ENCODE measurements around the gene PPARA. TPM values are rescaled to one million over a fixed set of nuclear protein-coding genes. Genes with fewer than 3 reads are reported as not detected.

The PPARA gene
- total RNA-seq, 1 experiment from 2014 or later: 7.7 TPM

GRCh38 chr22:46145361-46145851 lies 4.9 kb upstream of the PPARA start:
- Histone ChIP-seq H3K27ac (ENCODE audit: low read length) (no peak overlapping the region), H2AFZ (ENCODE audit: low read length) (no peak overlapping the region), H3F3A (ENCODE audit: low read length, unreplicated experiment) (no peaks in the 10 kb centered on the region), H3K27me3 (ENCODE audit: low read length) (0 out of 2 replicates have a peak, but pooled peaks cover 4% of the 10 kb centered on the region), H3K79me2 (ENCODE audit: low read length) (no peaks in the 10 kb centered on the region), H3K4me2 (ENCODE audit: low read length) (no peak overlapping the region), H3K4me1 (ENCODE audit: insufficient read depth, low read length) (no peaks in the 10 kb centered on the region; the same call in 1 of the 2 replicates), H3K4me3 (ENCODE audit: low read length) (no peak overlapping the region), H3K9me2 (replicated peaks; ENCODE audit: low read length) (no peaks in the 10 kb centered on the region), H3K36me3 (ENCODE audit: low read depth, low read length) (no peaks in the 10 kb centered on the region), H4K20me1 (ENCODE audit: low read length) (no peaks in the 10 kb centered on the region), H3K9me3 (ENCODE audit: low read length) (no peaks in the 10 kb centered on the region), H3K9ac (ENCODE audit: low read length) (no peak overlapping the region)
- ChIA-PET CTCF (no interaction called here), POLR2A (ENCODE audit: unreplicated experiment) (no interaction called here)
- TF ChIP-seq EZH2 (IDR thresholded peaks at IDR 0.05; ENCODE audit: low read length, unreplicated experiment) (no peak), CTCF (conservative IDR thresholded peaks at IDR 0.05; ENCODE audit: low read depth, low read length) (no peak), EZH2phosphoT487 (IDR thresholded peaks at IDR 0.05; ENCODE audit: borderline replicate concordance, low read length) (no peak)
- no peak for ATAC-seq
- intact Hi-C loops (cut with micrococcal nuclease): loop anchor here (5.0 kb wide), 1 partner anchor 107 kb away; the partner anchor contains the start of gene CDPF1
- DNase-seq: no peak
- no TSS peak for BruUV-seq (replicated peaks)

GRCh38 chr22:46145896-46146295 lies 4.4 kb upstream of the PPARA start:
- Histone ChIP-seq H3F3A (ENCODE audit: low read length, unreplicated experiment) (no peaks in the 10 kb centered on the region), H4K20me1 (ENCODE audit: low read length) (no peaks in the 10 kb centered on the region), H3K4me2 (ENCODE audit: low read length) (no peak overlapping the region), H3K4me1 (ENCODE audit: insufficient read depth, low read length) (no peaks in the 10 kb centered on the region; the same call in 1 of the 2 replicates), H3K27ac (ENCODE audit: low read length) (no peak overlapping the region), H3K79me2 (ENCODE audit: low read length) (no peaks in the 10 kb centered on the region), H3K36me3 (ENCODE audit: low read depth, low read length) (no peaks in the 10 kb centered on the region), H3K27me3 (ENCODE audit: low read length) (0 out of 2 replicates have a peak, but pooled peaks cover 4% of the 10 kb centered on the region), H3K9me2 (replicated peaks; ENCODE audit: low read length) (no peaks in the 10 kb centered on the region), H3K9me3 (ENCODE audit: low read length) (no peaks in the 10 kb centered on the region), H2AFZ (ENCODE audit: low read length) (no peak overlapping the region), H3K4me3 (ENCODE audit: low read length) (no peak overlapping the region), H3K9ac (ENCODE audit: low read length) (no peak overlapping the region)
- CTCF ChIA-PET: no interaction called here
- intact Hi-C loops (cut with micrococcal nuclease): loop anchor here (5.0 kb wide), 1 partner anchor 106 kb away; the partner anchor contains the start of gene CDPF1
- no TSS peak for BruUV-seq (replicated peaks)
- no peak for ATAC-seq
- no peak for DNase-seq
- TF ChIP-seq CTCF (conservative IDR thresholded peaks at IDR 0.05; ENCODE audit: low read depth, low read length) (no peak), EZH2phosphoT487 (IDR thresholded peaks at IDR 0.05; ENCODE audit: borderline replicate concordance, low read length) (no peak), EZH2 (IDR thresholded peaks at IDR 0.05; ENCODE audit: low read length, unreplicated experiment) (no peak)
- POLR2A ChIA-PET (ENCODE audit: unreplicated experiment): no interaction called here

GRCh38 chr22:46146329-46146728 lies 4.0 kb upstream of the PPARA start:
- Histone ChIP-seq H3F3A (ENCODE audit: low read length, unreplicated experiment) (no peaks in the 10 kb centered on the region), H3K27me3 (ENCODE audit: low read length) (0 out of 2 replicates have a peak, but pooled peaks cover 4% of the 10 kb centered on the region), H3K9ac (ENCODE audit: low read length) (no peak overlapping the region), H3K4me1 (ENCODE audit: insufficient read depth, low read length) (peaks cover under 1% of the 10 kb centered on the region; the same call in 1 of the 2 replicates), H3K9me2 (replicated peaks; ENCODE audit: low read length) (no peaks in the 10 kb centered on the region), H3K36me3 (ENCODE audit: low read depth, low read length) (no peaks in the 10 kb centered on the region), H3K79me2 (ENCODE audit: low read length) (no peaks in the 10 kb centered on the region), H4K20me1 (ENCODE audit: low read length) (no peaks in the 10 kb centered on the region), H3K9me3 (ENCODE audit: low read length) (no peaks in the 10 kb centered on the region), H2AFZ (ENCODE audit: low read length) (no peak overlapping the region), H3K4me2 (ENCODE audit: low read length) (no peak overlapping the region), H3K27ac (ENCODE audit: low read length) (no peak overlapping the region), H3K4me3 (ENCODE audit: low read length) (no peak overlapping the region)
- ATAC-seq: no peak
- ChIA-PET POLR2A (ENCODE audit: unreplicated experiment) (no interaction called here), CTCF (no interaction called here)
- DNase-seq: no peak
- no peak for TF ChIP-seq EZH2phosphoT487 (IDR thresholded peaks at IDR 0.05; ENCODE audit: borderline replicate concordance, low read length)
- no peak for TF ChIP-seq CTCF (conservative IDR thresholded peaks at IDR 0.05; ENCODE audit: low read depth, low read length)
- no peak for TF ChIP-seq EZH2 (IDR thresholded peaks at IDR 0.05; ENCODE audit: low read length, unreplicated experiment)
- no TSS peak for BruUV-seq (replicated peaks)
- intact Hi-C loops (cut with micrococcal nuclease): loop anchor here (5.0 kb wide), 1 partner anchor 106 kb away; the partner anchor contains the start of gene CDPF1
